Chondrocyte (in vitro differentiated cells): ENCODE measurements around the gene ELOVL1. TPM values are rescaled to one million over a fixed set of nuclear protein-coding genes. Genes with fewer than 3 reads are reported as not detected.

Experiments
- DNase-seq: peaks from one replicate; pipeline ENCODE4 v3.0.0; 2021; ENCODE audit warnings: mixed read lengths, low spot score
- H3K27ac Mint-ChIP-seq: one replicate; pipeline ENCODE4 v1.8.0; 2021; ENCODE audit warnings: mild to moderate bottlenecking, moderate library complexity, mixed read lengths; ENCODE audit not compliant: unreplicated experiment
- H3K27me3 Mint-ChIP-seq: 2 replicates; pipeline ENCODE4 v1.8.0; 2021; ENCODE audit warnings: low read depth, mixed read lengths
- H3K36me3 Mint-ChIP-seq: 2 replicates; pipeline ENCODE4 v1.8.0; 2021; ENCODE audit warnings: low read depth, mixed read lengths
- H3K4me1 Mint-ChIP-seq: 2 replicates; pipeline ENCODE4 v1.8.0; 2021; ENCODE audit warnings: low read depth, mild to moderate bottlenecking, mixed read lengths
- H3K4me3 Mint-ChIP-seq: one replicate; pipeline ENCODE4 v1.8.0; 2021; ENCODE audit warnings: mild to moderate bottlenecking, moderate library complexity, mixed read lengths; ENCODE audit not compliant: unreplicated experiment
- H3K9me3 Mint-ChIP-seq: 2 replicates; pipeline ENCODE4 v1.8.0; 2021; ENCODE audit warnings: low read depth, mixed read lengths
- total RNA-seq: library from RNA; stranded (reverse); gene quantifications from 3 replicates; pipeline ENCODE4 v1.2.1, GENCODE V29; 2021
- TF ChIP-seq, protein P1 (sequence below): fragments of 200-600 bp; sonication (generic); IDR thresholded peaks from 2 replicates; pipeline ENCODE4 v1.5.0; 2021; ENCODE audit warnings: antibody characterized with exemption, mild to moderate bottlenecking, moderate library complexity

The ELOVL1 gene
- total RNA-seq, 1 donor from 2014 or later = 103 TPM

DNA sequence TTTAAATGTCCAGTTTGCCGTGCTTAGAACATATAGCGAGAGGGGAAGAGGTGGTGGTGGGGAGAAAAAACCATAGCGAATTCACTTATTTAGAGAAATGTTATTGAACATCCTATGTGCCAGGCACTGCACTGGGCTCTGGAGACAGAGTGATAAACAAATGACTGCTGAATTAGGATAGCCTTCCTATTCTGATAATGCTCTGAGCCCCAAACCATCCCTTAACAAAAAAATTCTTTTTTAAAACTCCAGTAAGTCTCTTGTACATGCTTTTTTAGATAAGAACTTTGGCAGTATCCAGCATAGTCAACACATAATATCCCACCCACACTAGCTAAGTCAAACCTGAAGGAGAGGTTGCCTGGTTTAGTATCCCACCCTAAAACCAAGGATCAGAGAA lies 30.4 kb upstream of the ELOVL1 start:
- Mint-ChIP-seq H3K4me3 (no peak overlapping the region), H3K4me1 (peaks cover 11% of the 10 kb centered on the region), H3K9me3 (no peaks in the 10 kb centered on the region), H3K27me3 (no peaks in the 10 kb centered on the region), H3K36me3 (peaks cover 5% of the 10 kb centered on the region), H3K27ac (no peak overlapping the region)
- DNase-seq = no peak
- TF ChIP-seq, protein P1, sequence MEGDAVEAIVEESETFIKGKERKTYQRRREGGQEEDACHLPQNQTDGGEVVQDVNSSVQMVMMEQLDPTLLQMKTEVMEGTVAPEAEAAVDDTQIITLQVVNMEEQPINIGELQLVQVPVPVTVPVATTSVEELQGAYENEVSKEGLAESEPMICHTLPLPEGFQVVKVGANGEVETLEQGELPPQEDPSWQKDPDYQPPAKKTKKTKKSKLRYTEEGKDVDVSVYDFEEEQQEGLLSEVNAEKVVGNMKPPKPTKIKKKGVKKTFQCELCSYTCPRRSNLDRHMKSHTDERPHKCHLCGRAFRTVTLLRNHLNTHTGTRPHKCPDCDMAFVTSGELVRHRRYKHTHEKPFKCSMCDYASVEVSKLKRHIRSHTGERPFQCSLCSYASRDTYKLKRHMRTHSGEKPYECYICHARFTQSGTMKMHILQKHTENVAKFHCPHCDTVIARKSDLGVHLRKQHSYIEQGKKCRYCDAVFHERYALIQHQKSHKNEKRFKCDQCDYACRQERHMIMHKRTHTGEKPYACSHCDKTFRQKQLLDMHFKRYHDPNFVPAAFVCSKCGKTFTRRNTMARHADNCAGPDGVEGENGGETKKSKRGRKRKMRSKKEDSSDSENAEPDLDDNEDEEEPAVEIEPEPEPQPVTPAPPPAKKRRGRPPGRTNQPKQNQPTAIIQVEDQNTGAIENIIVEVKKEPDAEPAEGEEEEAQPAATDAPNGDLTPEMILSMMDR = no peak

DNA sequence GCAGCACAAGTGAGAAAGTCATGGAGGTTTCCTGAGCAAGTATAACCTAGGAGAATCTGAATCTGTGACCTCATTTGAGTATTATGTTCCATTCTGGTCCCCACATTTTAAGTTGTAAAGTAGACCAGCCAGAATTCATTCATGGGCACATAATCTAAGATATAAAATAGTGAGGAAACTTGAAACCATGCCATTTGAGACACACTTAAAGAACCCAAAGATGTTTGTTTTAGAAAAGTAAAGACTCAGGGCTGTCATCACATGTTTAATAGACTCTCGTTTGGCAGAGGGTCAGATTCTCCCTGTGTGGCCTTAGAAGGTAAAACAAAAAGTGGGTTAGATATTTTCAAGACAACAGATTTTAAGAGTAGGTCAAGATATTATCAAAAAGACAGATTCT lies 28.2 kb upstream of the ELOVL1 start:
- Mint-ChIP-seq H3K36me3 (peaks cover 4% of the 10 kb centered on the region), H3K4me1 (peaks cover 15% of the 10 kb centered on the region), H3K27ac (no peak overlapping the region), H3K27me3 (no peaks in the 10 kb centered on the region), H3K9me3 (no peaks in the 10 kb centered on the region), H3K4me3 (no peak overlapping the region)
- DNase-seq = no peak
- TF ChIP-seq, protein P1 = no peak

DNA sequence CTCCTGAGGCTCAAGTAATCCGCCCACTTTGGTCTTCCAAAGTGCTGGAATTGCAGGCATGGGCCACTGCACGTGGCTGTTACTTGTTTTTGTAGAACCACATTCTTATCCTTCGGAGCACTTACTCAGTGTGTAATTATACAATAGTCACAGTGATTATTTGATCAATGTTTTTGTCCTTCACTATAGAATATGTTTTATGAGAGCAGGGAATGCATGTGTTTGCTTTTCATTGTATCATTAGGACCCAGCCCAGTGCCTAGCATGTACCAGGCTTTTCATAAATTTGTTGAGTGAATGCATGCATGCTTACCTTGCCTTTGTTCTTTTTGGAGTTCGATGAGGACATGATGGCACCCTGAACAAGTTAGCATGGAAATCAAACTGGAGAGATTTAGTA lies 27.7 kb upstream of the ELOVL1 start:
- TF ChIP-seq, protein P1 = no peak
- peaks cover 4% of the 10 kb centered on the region for H3K36me3 Mint-ChIP-seq
- DNase-seq = no peak
- H3K9me3 Mint-ChIP-seq = no peaks in the 10 kb centered on the region
- H3K27ac Mint-ChIP-seq = no peak overlapping the region
- H3K27me3 Mint-ChIP-seq = no peaks in the 10 kb centered on the region
- H3K4me1 Mint-ChIP-seq = peaks cover 21% of the 10 kb centered on the region
- no peak overlapping the region for H3K4me3 Mint-ChIP-seq

DNA sequence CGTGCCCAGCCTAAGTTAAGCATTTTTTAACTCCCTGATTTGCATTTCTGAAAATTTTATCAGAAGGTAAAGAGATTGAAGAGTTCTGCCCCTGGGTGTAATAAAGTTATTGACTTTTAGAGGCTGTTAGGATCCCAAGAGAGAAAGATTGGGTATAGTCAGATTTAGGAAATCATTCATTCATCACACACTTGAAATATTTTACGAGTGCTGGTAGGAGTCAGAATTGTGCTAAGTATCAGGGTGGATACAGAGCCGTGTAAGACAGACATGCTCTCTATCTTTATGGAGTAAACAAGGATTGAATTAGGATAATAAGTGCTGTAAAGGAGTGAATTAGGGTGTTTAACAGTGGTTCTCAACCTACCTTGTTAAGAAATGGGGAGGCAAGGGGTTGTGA lies 24.9 kb upstream of the ELOVL1 start:
- no peak overlapping the region for H3K4me3 Mint-ChIP-seq
- H3K36me3 Mint-ChIP-seq = peaks cover 5% of the 10 kb centered on the region
- H3K27me3 Mint-ChIP-seq = no peaks in the 10 kb centered on the region
- H3K27ac Mint-ChIP-seq = no peak overlapping the region
- DNase-seq = no peak
- TF ChIP-seq, protein P1 = no peak
- H3K4me1 Mint-ChIP-seq = peaks cover 44% of the 10 kb centered on the region
- H3K9me3 Mint-ChIP-seq = no peaks in the 10 kb centered on the region

DNA sequence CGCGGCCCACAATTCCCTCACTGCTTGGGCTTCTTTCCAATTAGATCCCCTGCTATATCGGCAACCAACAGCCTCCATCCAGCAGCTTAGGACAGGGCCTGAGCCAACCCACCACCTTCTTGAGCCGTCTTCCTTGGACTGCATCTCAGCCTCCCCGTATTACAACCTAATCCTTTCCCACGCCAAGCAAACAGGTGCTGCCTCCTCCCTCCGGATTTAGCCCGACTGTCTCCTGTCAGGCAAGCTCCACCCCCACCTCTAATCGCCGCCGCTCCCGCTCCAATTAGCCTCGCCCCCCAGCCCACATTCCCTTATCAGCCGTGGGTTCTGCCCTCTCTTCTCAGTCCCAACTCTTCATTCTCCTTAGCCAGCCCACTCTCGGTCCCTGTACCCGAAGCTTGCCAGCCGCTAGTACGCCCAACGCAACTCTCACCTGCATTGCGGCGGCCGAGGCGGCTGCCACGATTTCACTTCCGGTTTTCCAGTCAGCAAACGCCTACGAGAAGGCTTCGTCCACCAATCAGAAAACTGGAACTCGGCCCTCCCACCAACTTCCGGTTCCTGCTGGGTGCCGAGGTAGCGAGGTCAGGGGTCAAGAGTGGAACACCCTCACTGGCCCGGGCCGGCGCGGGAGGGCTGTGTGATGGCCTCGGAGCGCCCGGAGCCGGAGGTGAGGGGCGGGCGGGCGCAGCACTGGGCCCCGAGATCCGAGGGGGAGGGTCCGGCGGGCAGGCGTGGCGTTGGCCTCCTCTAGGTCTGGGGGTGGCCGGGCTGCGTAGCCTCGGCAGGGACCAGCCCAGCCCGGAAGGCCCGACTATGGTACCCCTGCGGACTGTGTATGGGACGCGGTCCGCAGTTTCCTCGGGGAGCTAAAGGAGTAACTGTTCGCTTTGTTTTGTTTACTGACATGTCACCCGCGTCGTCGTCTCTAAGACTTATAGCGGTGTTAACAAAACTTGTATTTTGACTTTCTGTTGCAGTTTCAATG lies 21.8 kb upstream of the ELOVL1 start, which contains the start of the genes MED8 and SZT2:
MED8 (minus strand) TSS at position 475 of the 988 bp plus-strand sequence; CDS start at position 439, 36 bp downstream.
SZT2 (plus strand) TSS at position 574 of the 988 bp plus-strand sequence; CDS start at position 644, 70 bp downstream.
- peak; percentile 89 for DNase-seq
- Mint-ChIP-seq H3K4me3 (peak within 1 kb of the TSS; percentile 100), H3K4me1 (peaks cover 37% of the 10 kb centered on the region), H3K27me3 (no peaks in the 10 kb centered on the region), H3K36me3 (peaks cover 20% of the 10 kb centered on the region), H3K27ac (peak within 1 kb of the TSS; percentile 100), H3K9me3 (no peaks in the 10 kb centered on the region)
- TF ChIP-seq, protein P1 = no peak
